GM21576 (cell line): Measurements from ENCODE around the gene ENHO.

Experiments used
- ATAC-seq: cut with Tn5 transposase; IDR thresholded peaks from one replicate; pipeline ENCODE4 v1.9.1; 2021; ENCODE audit warnings: mild to moderate bottlenecking, moderate library complexity; ENCODE audit not compliant: unreplicated experiment

The ENHO gene

DNA sequence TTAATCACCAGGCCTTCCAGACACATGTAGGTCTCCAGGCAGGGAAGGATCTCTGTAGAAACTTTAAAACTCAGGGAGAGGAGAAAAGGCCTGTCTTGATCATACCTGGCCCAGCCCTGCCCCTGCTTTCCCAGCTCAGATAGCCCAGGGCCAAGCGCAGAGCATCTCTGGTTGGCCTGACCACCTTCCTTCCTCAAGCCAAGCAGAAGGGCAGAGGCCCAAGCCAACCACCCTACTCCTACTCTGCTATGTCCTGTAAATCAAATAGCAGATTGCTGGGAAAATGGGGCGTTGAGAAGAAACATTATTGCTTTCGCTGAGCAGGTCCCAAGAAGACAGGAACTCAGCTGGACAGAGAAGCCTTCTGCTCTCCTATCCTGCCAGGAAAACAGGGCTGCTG lies 14.3 kb downstream of the ENHO start:
- no peak for ATAC-seq

GRCh38 chr9:34507966-34508365 lies 14.8 kb downstream of the ENHO start:
- no peak for ATAC-seq

DNA sequence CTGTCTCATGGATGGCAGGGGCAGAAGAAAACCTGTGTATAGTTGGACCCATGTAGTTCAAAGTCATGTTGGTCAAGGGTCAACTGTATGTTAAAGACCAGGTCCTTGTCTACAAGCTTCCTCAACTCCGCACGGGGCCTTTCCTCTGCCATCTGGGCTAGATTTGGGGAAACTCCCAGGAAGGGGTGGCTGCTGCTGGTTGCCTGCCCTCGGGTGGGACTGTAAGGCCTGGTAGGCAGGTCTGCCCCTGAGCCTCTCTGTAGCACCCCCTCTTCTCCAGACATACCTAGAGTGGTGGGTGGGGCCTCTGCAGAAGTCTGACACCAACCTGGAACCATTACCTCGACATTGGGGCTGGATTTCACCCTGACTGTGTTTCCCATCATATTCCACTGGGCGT lies 15.2 kb downstream of the ENHO start:
- ATAC-seq: no peak

- no peak for ATAC-seq
Measured at GRCh38 chr9:34506623-34507022, 16.2 kb downstream of the ENHO start.

DNA sequence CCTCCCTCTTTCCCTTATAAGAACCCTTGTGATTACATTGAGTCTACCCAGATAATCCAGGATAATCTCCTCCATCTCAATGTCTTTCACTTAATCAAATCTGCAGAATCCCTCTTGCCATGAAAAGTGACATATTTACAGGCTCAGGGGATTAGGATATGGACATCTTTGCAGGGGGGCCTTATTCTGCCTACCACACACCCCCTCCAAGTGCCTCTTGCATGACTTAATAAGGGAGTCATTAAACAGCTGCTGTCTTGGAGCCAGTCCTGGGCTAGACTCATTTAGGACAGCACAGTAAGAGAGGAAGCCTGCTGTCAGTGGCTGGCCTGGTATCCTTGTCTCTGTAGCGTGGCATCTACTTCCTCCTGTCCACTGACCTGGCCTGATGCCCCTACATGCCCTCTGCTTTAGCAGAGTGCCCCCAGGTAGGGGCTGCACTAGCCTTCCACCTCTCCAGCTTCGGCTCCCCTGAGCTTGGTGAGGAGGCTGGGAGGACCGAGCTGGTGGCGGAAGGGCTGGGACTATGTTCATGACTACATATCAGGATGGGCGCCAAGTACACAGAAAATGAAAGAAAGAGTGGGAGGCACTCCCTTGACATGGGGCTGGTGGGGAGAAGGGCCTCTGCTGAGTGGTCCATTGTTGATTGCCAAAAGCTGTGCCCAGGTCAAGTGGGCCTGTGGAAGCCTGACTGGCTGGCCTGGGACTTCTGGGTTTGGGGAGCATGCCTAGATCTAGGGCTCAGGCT lies 17.2 kb downstream of the ENHO start:
- no peak for ATAC-seq

GRCh38 chr9:34503406-34503805 lies 19.4 kb downstream of the ENHO start:
- no peak for ATAC-seq

DNA sequence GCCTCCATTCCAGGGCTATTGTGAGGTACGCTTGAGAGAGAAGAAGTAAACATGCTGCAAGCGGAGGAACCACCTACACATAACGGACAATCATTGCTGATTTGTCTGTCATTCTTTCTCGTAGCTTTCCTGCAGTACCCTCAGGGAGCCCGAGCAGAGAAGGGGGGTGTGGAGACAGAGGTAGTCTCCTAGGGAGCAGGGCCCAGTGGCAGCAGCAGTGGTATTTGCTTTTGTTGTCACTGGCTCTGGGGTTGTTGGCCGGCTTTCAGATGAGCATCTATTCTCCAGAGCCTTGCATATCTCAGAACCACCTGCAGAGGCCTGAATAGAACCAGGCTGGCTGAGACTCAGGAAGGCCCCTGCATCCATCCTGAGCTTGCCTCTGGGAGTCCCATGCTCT lies 19.9 kb downstream of the ENHO start:
- ATAC-seq: no peak

DNA sequence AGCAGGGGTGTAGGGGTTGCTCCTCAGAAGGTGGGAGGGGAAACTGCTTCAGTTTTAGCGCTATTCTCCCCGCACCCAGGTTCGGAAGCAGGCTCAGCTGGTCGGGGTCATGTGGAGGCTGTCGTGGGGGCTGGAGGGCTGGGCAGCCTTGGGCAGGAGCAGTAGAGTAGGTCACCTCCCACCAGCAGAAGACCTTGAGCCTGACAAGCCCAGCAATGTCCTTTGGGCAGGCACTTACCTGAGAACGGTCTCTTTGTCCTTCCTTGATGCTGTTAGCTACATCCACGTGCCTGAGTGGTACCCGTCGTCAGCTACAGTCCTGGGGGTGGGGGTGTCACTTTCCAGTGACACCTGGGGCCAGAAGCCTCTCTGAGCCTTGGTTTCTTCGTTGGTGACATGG lies 20.3 kb downstream of the ENHO start:
- no peak for ATAC-seq

DNA sequence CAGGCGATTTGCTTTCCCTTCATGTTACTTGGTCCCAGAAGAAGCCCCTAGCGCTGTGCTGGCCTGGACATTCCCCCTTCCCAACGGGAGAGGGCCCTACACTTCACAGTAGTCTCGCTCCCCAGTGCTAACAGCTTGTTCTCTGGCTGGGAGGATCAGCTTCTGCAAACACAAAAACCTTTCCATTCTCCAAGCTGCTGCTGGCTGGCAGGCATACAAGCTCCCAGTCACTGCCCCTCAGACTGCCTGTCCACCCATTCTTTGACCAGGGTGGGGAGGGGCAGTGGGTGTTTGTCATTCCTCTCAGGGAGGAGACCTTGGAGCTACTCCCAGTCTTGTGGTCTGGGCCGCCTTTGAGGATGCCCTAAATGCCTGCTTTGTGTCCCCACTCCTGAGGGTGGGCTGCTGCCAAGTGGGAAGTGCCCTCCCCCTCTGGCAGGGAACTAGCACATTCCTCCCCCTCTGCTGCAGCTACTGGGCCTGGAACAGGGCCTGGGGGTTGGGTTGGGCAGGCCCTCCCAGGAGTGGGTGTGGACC lies 20.8 kb downstream of the ENHO start:
- ATAC-seq: no peak

DNA sequence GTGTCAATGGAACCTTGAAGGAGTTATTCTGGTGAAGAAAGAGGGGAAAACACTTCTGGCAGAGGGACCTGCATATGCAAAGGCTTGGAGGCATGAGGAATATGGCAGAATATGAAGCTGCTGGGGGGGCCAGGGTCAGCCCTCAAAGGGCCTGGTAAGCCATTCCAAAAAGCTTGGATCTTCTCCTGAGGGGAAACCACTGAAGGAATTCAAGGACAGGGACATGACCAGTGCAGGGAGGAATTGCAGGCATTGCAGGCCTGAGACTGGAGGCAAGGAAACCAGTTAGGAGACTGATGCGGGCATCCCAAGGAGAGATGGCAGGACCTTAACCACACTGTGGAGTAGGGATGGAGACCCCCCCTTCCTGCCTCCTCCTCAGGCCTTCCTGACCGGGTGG lies 21.4 kb downstream of the ENHO start:
- no peak for ATAC-seq

- ATAC-seq: no peak
Measured at GRCh38 chr9:34500623-34501267, 22.0 kb downstream of the ENHO start.

GRCh38 chr9:34499076-34499475 lies 23.7 kb downstream of the ENHO start:
- no peak for ATAC-seq

GRCh38 chr9:34498553-34498952 lies 24.2 kb downstream of the ENHO start:
- ATAC-seq: no peak

GRCh38 chr9:34496149-34496712 lies 26.6 kb downstream of the ENHO start:
- ATAC-seq: no peak

- no peak for ATAC-seq
Measured at GRCh38 chr9:34493972-34494535, 28.7 kb downstream of the ENHO start.

DNA sequence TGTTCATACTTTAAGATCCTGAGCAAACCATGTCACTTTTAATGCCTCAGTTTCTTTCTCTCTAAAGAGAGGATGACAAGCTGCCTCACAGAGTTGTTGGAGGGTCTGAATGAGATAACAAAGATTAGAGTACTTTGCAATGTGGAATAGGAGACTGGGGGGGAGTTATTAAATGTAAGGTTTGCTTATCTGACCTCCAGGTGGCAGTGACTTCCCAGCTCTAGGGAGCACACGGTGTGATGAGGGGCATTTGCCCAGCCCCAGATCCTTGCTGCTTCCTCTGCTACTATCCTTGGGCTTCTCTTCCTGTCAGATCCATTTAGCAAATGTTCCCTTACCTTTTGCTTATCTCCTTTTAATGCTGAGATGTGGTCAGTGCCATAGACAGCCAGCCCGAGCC lies 30.7 kb downstream of the ENHO start:
- no peak for ATAC-seq

- no peak for ATAC-seq
Measured at GRCh38 chr9:34491596-34491995, 31.2 kb downstream of the ENHO start.

- ATAC-seq: no peak
Measured at GRCh38 chr9:34490760-34491159, 32.0 kb downstream of the ENHO start.

GRCh38 chr9:34490360-34490759 lies 32.4 kb downstream of the ENHO start:
- no peak for ATAC-seq

- ATAC-seq: no peak
Measured at GRCh38 chr9:34486572-34486971, 36.2 kb downstream of the ENHO start.

GRCh38 chr9:34485822-34486221 lies 37.0 kb downstream of the ENHO start:
- no peak for ATAC-seq

DNA sequence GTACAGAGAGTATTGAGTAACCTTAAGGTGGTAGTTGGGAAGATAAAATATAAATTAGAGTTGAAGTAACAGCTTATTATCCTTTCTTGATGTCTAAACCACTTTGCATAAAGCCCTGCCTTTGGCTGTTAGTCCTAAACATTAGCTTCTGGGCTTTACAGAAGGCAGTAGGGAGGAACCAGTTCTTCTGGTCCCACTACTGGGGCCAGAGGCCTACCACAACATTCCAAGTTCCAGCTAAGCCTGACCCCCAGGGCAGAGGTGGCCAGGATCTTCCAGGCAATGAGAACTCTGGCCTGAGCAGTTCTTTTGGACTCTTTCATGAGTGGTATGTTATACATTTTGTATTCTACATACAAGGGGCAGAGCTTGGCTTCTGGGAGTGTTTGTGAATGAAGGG lies 38.1 kb downstream of the ENHO start:
- ATAC-seq: no peak
